Caco-2 (cell line): Measurements from ENCODE around the gene BDKRB2. TPM values are rescaled to one million over a fixed set of nuclear protein-coding genes. Genes with fewer than 3 reads are reported as not detected.

Experiments used
- BruUV-seq: library from RNA; stranded (reverse); fragments of 400-500 nt; replicated peaks from 2 replicates; lab custom pipeline; 2021; lab: Mats Ljungman, UMichigan
- CTCF ChIA-PET: fragments of 300-600 bp; sonication (Branson Sonifier 250); formaldehyde crosslinking; loops from one replicate; lab custom pipeline; 2022; ENCODE audit warnings: antibody characterized with exemption; lab: Charles Lee
- POLR2A ChIA-PET: fragments of 300-600 bp; sonication (Branson Sonifier 250); formaldehyde crosslinking; loops from one replicate; lab custom pipeline; 2022; ENCODE audit warnings: antibody characterized with exemption; lab: Charles Lee
- DNase-seq, 2 experiments: peaks; one replicate each; pipeline versions ENCODE4 v3.0.0 to v3.0.0-alpha.2; 2020 to 2022
- H3K27me3 ChIP-seq: replicated peaks from 2 replicates; pipeline ENCODE4 v1.6.0; 2011; ENCODE audit warnings: low read length; ENCODE audit not compliant: control insufficient read depth, insufficient read depth
- H3K36me3 ChIP-seq: 2 replicates; pipeline ENCODE4 v1.5.1; 2011; ENCODE audit warnings: low read length; ENCODE audit not compliant: control insufficient read depth, insufficient read depth
- H3K4me1 ChIP-seq: fragments of 250-450 bp; sonication (Bioruptor Pico); 2 replicates; pipeline ENCODE4 v1.5.1; 2020; ENCODE audit warnings: mild to moderate bottlenecking
- H3K4me3 ChIP-seq: 2 replicates; pipeline ENCODE4 v1.5.1; 2011; ENCODE audit warnings: low read depth, mild to moderate bottlenecking, control low read depth, low read length
- H3K9me3 ChIP-seq: fragments of 250-450 bp; sonication (Bioruptor Pico); 2 replicates; pipeline ENCODE4 v1.5.1; 2020; ENCODE audit warnings: mild to moderate bottlenecking, moderate library complexity
- H3K27ac Mint-ChIP-seq: one replicate; pipeline ENCODE4 v1.8.0; 2022; ENCODE audit warnings: mixed read lengths; ENCODE audit not compliant: unreplicated experiment
- H3K27me3 Mint-ChIP-seq: one replicate; pipeline ENCODE4 v1.8.0; 2022; ENCODE audit warnings: mixed read lengths; ENCODE audit not compliant: insufficient read depth, unreplicated experiment
- H3K36me3 Mint-ChIP-seq: one replicate; pipeline ENCODE4 v1.8.0; 2022; ENCODE audit warnings: mild to moderate bottlenecking, mixed read lengths; ENCODE audit not compliant: insufficient read depth, unreplicated experiment
- H3K4me1 Mint-ChIP-seq: one replicate; pipeline ENCODE4 v1.8.0; 2022; ENCODE audit warnings: low read depth, mixed read lengths; ENCODE audit not compliant: unreplicated experiment
- H3K4me3 Mint-ChIP-seq: one replicate; pipeline ENCODE4 v1.8.0; 2022; ENCODE audit warnings: mild to moderate bottlenecking, moderate library complexity, mixed read lengths; ENCODE audit not compliant: unreplicated experiment
- H3K9me3 Mint-ChIP-seq: one replicate; pipeline ENCODE4 v1.8.0; 2022; ENCODE audit warnings: mixed read lengths; ENCODE audit not compliant: unreplicated experiment
- CTCF ChIP-seq, 2 experiments: fragments of 200-600 bp in 1 of 2; IDR thresholded peaks; 1 replicate in 1 of 2; 2 replicates in 1 of 2; pipeline versions ENCODE4 v1.5.1 to v1.8.0; 2011 to 2022; ENCODE audit warnings: antibody characterized with exemption in 1 of 2, control low read depth in 1 of 2, inconsistent platforms in 1 of 2, low read depth in 1 of 2, low read length in 1 of 2, mild to moderate bottlenecking in 1 of 2, moderate library complexity in 1 of 2; ENCODE audit not compliant: insufficient read depth in 1 of 2, severe bottlenecking in 1 of 2, unreplicated experiment in 1 of 2
- intact Hi-C: fragments of 100-400 bp; cut with micrococcal nuclease; formaldehyde crosslinking; loops from one replicate; pipeline ENCODE4 v1.10.0; 2022; ENCODE audit not compliant: unreplicated experiment
- total RNA-seq: library from RNA; stranded (reverse); gene quantifications from 2 replicates; pipeline ENCODE4 v1.2.3, GENCODE V29; 2022

The BDKRB2 gene
- total RNA-seq, 1 experiment from 2014 or later = 2.0 TPM

GRCh38 chr14:96191353-96191752, 13.3 kb upstream of the BDKRB2 start:
- BruUV-seq = no TSS peak
- no peaks in the 10 kb centered on the region for H3K27me3 Mint-ChIP-seq
- no peak overlapping the region for H3K4me3 ChIP-seq
- TF ChIP-seq CTCF (IDR thresholded peaks at IDR 0.05; ENCODE audit: insufficient read depth in 1 of 2, low read depth in 1 of 2, low read length in 1 of 2, severe bottlenecking in 1 of 2, unreplicated experiment in 1 of 2) = no peak
- H3K4me1 Mint-ChIP-seq = peaks cover 22% of the 10 kb centered on the region
- CTCF ChIA-PET = no interaction called here
- H3K36me3 ChIP-seq = no peaks in the 10 kb centered on the region
- peaks cover 6% of the 10 kb centered on the region for H3K9me3 ChIP-seq
- H3K27ac Mint-ChIP-seq = no peak overlapping the region
- peaks cover 25% of the 10 kb centered on the region for H3K4me1 ChIP-seq
- peaks cover 19% of the 10 kb centered on the region for H3K36me3 Mint-ChIP-seq
- H3K27me3 ChIP-seq = no peaks in the 10 kb centered on the region
- POLR2A ChIA-PET = no interaction called here
- H3K9me3 Mint-ChIP-seq = no peaks in the 10 kb centered on the region
- DNase-seq = no peak
- intact Hi-C loops = no loop called here
- no peak overlapping the region for H3K4me3 Mint-ChIP-seq

GRCh38 chr14:96191841-96192462, 12.7 kb upstream of the BDKRB2 start:
- Mint-ChIP-seq H3K27ac (peak overlapping the region; percentile 5), H3K36me3 (peaks cover 19% of the 10 kb centered on the region), H3K9me3 (no peaks in the 10 kb centered on the region), H3K4me3 (no peak overlapping the region), H3K27me3 (no peaks in the 10 kb centered on the region), H3K4me1 (peaks cover 22% of the 10 kb centered on the region)
- peaks cover 29% of the 10 kb centered on the region for H3K4me1 ChIP-seq
- TF ChIP-seq CTCF (IDR thresholded peaks at IDR 0.05; ENCODE audit: insufficient read depth in 1 of 2, low read depth in 1 of 2, low read length in 1 of 2, severe bottlenecking in 1 of 2, unreplicated experiment in 1 of 2) = no peak
- BruUV-seq = no TSS peak
- H3K4me3 ChIP-seq = no peak overlapping the region
- H3K36me3 ChIP-seq = no peaks in the 10 kb centered on the region
- CTCF ChIA-PET = no interaction called here
- peaks cover 8% of the 10 kb centered on the region for H3K9me3 ChIP-seq
- H3K27me3 ChIP-seq = no peaks in the 10 kb centered on the region
- intact Hi-C loops = no loop called here
- POLR2A ChIA-PET = no interaction called here
- no peak for DNase-seq

GRCh38 chr14:96192975-96193805, 11.4 kb upstream of the BDKRB2 start:
- Mint-ChIP-seq H3K27me3 (no peaks in the 10 kb centered on the region), H3K4me3 (no peak overlapping the region), H3K27ac (peak overlapping the region; percentile 95), H3K4me1 (peaks cover 22% of the 10 kb centered on the region), H3K9me3 (no peaks in the 10 kb centered on the region), H3K36me3 (peaks cover 19% of the 10 kb centered on the region)
- no peak for TF ChIP-seq CTCF (IDR thresholded peaks at IDR 0.05; ENCODE audit: insufficient read depth in 1 of 2, low read depth in 1 of 2, low read length in 1 of 2, severe bottlenecking in 1 of 2, unreplicated experiment in 1 of 2)
- Histone ChIP-seq H3K4me1 (peaks cover 29% of the 10 kb centered on the region), H3K36me3 (no peaks in the 10 kb centered on the region), H3K27me3 (no peaks in the 10 kb centered on the region), H3K9me3 (peaks cover 8% of the 10 kb centered on the region), H3K4me3 (no peak overlapping the region)
- CTCF ChIA-PET = no interaction called here
- POLR2A ChIA-PET = no interaction called here
- DNase-seq = no peak
- BruUV-seq = no TSS peak
- intact Hi-C loops = no loop called here
